HUES6 (cell line): ENCODE data around the gene MYO1D.
A peak's percentile ranks its signal among the peaks of the same experiment; 100 is the strongest.

Experiments used
- H3K27ac ChIP-seq: 2 replicates; pipeline ENCODE4 v1.7.0; 2013; ENCODE audit warnings: low read depth, mild to moderate bottlenecking, low read length, inconsistent platforms
- H3K27me3 ChIP-seq: 2 replicates; pipeline ENCODE4 v1.6.1; 2013; ENCODE audit warnings: low read length; ENCODE audit not compliant: control insufficient read depth, insufficient read depth
- H3K36me3 ChIP-seq: 2 replicates; pipeline ENCODE4 v1.6.1; 2013; ENCODE audit warnings: low read length; ENCODE audit not compliant: control insufficient read depth, insufficient read depth
- H3K4me1 ChIP-seq: 2 replicates; pipeline ENCODE4 v1.6.1; 2013; ENCODE audit warnings: low read length; ENCODE audit not compliant: control insufficient read depth, insufficient read depth
- H3K4me3 ChIP-seq: 2 replicates; pipeline ENCODE4 v1.5.1; 2013; ENCODE audit warnings: low read depth, low read length
- H3K9ac ChIP-seq: one replicate; pipeline ENCODE4 v1.6.1; 2013; ENCODE audit warnings: mild to moderate bottlenecking, low read length
- H3K9me3 ChIP-seq: 2 replicates; pipeline ENCODE4 v1.6.1; 2013; ENCODE audit warnings: low read depth, low read length; ENCODE audit not compliant: control insufficient read depth, insufficient read depth

The MYO1D gene

GRCh38 chr17:32486111-32486700 lies 390.7 kb downstream of the MYO1D start:
- H3K4me3 ChIP-seq: peak overlapping the region; percentile 66
- peaks cover 38% of the 10 kb centered on the region for H3K36me3 ChIP-seq
- H3K4me1 ChIP-seq: peaks cover 56% of the 10 kb centered on the region
- 0 out of 2 replicates have a peak overlapping the region, but pooled peaks have one; percentile 55 for H3K27ac ChIP-seq
- no peaks in the 10 kb centered on the region for H3K9me3 ChIP-seq
- no peaks in the 10 kb centered on the region for H3K27me3 ChIP-seq
- H3K9ac ChIP-seq: peak overlapping the region; percentile 81

GRCh38 chr17:32485261-32486110 lies 391.4 kb downstream of the MYO1D start:
- no peak overlapping the region for H3K27ac ChIP-seq
- H3K4me1 ChIP-seq: peaks cover 55% of the 10 kb centered on the region
- H3K27me3 ChIP-seq: no peaks in the 10 kb centered on the region
- H3K36me3 ChIP-seq: peaks cover 41% of the 10 kb centered on the region
- no peaks in the 10 kb centered on the region for H3K9me3 ChIP-seq
- H3K9ac ChIP-seq: peak overlapping the region; percentile 81
- H3K4me3 ChIP-seq: peak overlapping the region; percentile 58

- H3K4me1 ChIP-seq: peaks cover 48% of the 10 kb centered on the region
- no peak overlapping the region for H3K4me3 ChIP-seq
- no peak overlapping the region for H3K9ac ChIP-seq
- H3K36me3 ChIP-seq: peaks cover 41% of the 10 kb centered on the region
- H3K27me3 ChIP-seq: no peaks in the 10 kb centered on the region
- no peak overlapping the region for H3K27ac ChIP-seq
- no peaks in the 10 kb centered on the region for H3K9me3 ChIP-seq
These were observed 392.3 kb downstream of the MYO1D start for GRCh38 chr17:32484628-32485027.

- H3K4me1 ChIP-seq: peaks cover 42% of the 10 kb centered on the region
- H3K9ac ChIP-seq: peak overlapping the region; percentile 39
- peaks cover 41% of the 10 kb centered on the region for H3K36me3 ChIP-seq
- no peaks in the 10 kb centered on the region for H3K9me3 ChIP-seq
- no peak overlapping the region for H3K4me3 ChIP-seq
- no peak overlapping the region; the same call in 1 of the 2 replicates for H3K27ac ChIP-seq
- H3K27me3 ChIP-seq: no peaks in the 10 kb centered on the region
These were observed 392.9 kb downstream of the MYO1D start for GRCh38 chr17:32484041-32484461.

GRCh38 chr17:32483451-32484019 lies 393.4 kb downstream of the MYO1D start:
- H3K4me3 ChIP-seq: no peak overlapping the region
- no peaks in the 10 kb centered on the region for H3K27me3 ChIP-seq
- H3K9me3 ChIP-seq: no peaks in the 10 kb centered on the region
- H3K27ac ChIP-seq: no peak overlapping the region; the same call in 1 of the 2 replicates
- peaks cover 44% of the 10 kb centered on the region for H3K36me3 ChIP-seq
- peak overlapping the region; percentile 39 for H3K9ac ChIP-seq
- peaks cover 39% of the 10 kb centered on the region for H3K4me1 ChIP-seq

GRCh38 chr17:32482568-32483320 lies 394.2 kb downstream of the MYO1D start:
- Histone ChIP-seq H3K27me3 (no peaks in the 10 kb centered on the region), H3K9me3 (no peaks in the 10 kb centered on the region), H3K9ac (no peak overlapping the region), H3K4me1 (peaks cover 32% of the 10 kb centered on the region), H3K36me3 (peaks cover 52% of the 10 kb centered on the region), H3K27ac (no peak overlapping the region), H3K4me3 (no peak overlapping the region)

- H3K9me3 ChIP-seq: no peaks in the 10 kb centered on the region
- H3K4me1 ChIP-seq: peaks cover 29% of the 10 kb centered on the region
- H3K27ac ChIP-seq: no peak overlapping the region
- H3K36me3 ChIP-seq: peaks cover 68% of the 10 kb centered on the region
- H3K27me3 ChIP-seq: no peaks in the 10 kb centered on the region
- H3K9ac ChIP-seq: no peak overlapping the region
- no peak overlapping the region for H3K4me3 ChIP-seq
These were observed 395.7 kb downstream of the MYO1D start for GRCh38 chr17:32481193-32481592.

- H3K9ac ChIP-seq: no peak overlapping the region
- H3K36me3 ChIP-seq: peaks cover 88% of the 10 kb centered on the region
- no peak overlapping the region for H3K4me3 ChIP-seq
- H3K27ac ChIP-seq: 0 out of 2 replicates have a peak overlapping the region, but pooled peaks have one; percentile 8
- no peaks in the 10 kb centered on the region for H3K27me3 ChIP-seq
- H3K9me3 ChIP-seq: no peaks in the 10 kb centered on the region
- H3K4me1 ChIP-seq: peaks cover 19% of the 10 kb centered on the region
These were observed 397.8 kb downstream of the MYO1D start for GRCh38 chr17:32479074-32479617.

- Histone ChIP-seq H3K9ac (no peak overlapping the region), H3K27me3 (no peaks in the 10 kb centered on the region), H3K27ac (no peak overlapping the region), H3K36me3 (peaks cover 98% of the 10 kb centered on the region), H3K4me3 (no peak overlapping the region), H3K9me3 (no peaks in the 10 kb centered on the region), H3K4me1 (no peaks in the 10 kb centered on the region)
These were observed 399.7 kb downstream of the MYO1D start for GRCh38 chr17:32477220-32477619.

- Histone ChIP-seq H3K4me3 (no peak overlapping the region), H3K9me3 (no peaks in the 10 kb centered on the region), H3K36me3 (peaks cover 98% of the 10 kb centered on the region), H3K9ac (no peak overlapping the region), H3K4me1 (no peaks in the 10 kb centered on the region), H3K27me3 (no peaks in the 10 kb centered on the region), H3K27ac (no peak overlapping the region)
These were observed 401.7 kb downstream of the MYO1D start for GRCh38 chr17:32475258-32475657.
